Liver (tissue), 9 donors: ENCODE data around the gene RGS10. TPM values are rescaled to one million over a fixed set of nuclear protein-coding genes. Genes with fewer than 3 reads are reported as not detected.

ENCODE experiments used
- DNase-seq: peaks from one replicate; pipeline ENCODE4 v3.0.0-alpha.2; 2017; ENCODE audit warnings: low spot score
- H3K27ac ChIP-seq, 2 donors: one replicate each; pipeline ENCODE4 v1.7.0; 2013; ENCODE audit warnings: inconsistent platforms in 2 of 2, low read length in 2 of 2, control low read depth in 1 of 2, low read depth in 1 of 2, mild to moderate bottlenecking in 1 of 2
- H3K27me3 ChIP-seq, 4 donors: one replicate each; pipeline versions ENCODE4 v1.6.1 to v1.7.0; 2013; ENCODE audit warnings: low read length in 3 of 4, inconsistent platforms in 1 of 4, mild to moderate bottlenecking in 1 of 4, moderate library complexity in 1 of 4; ENCODE audit not compliant: control insufficient read depth in 4 of 4, insufficient read depth in 4 of 4
- H3K36me3 ChIP-seq, 4 donors: one replicate each; pipeline versions ENCODE4 v1.6.1 to v1.7.0; 2013; ENCODE audit warnings: low read length in 3 of 4, mild to moderate bottlenecking in 3 of 4, low read depth in 1 of 4, moderate library complexity in 1 of 4; ENCODE audit not compliant: control insufficient read depth in 4 of 4, insufficient read depth in 3 of 4
- H3K4me1 ChIP-seq, 4 donors: one replicate each; pipeline versions ENCODE4 v1.6.1 to v1.7.0; 2013; ENCODE audit warnings: low read length in 3 of 4, mild to moderate bottlenecking in 3 of 4, moderate library complexity in 1 of 4; ENCODE audit not compliant: control insufficient read depth in 4 of 4, insufficient read depth in 4 of 4
- H3K4me3 ChIP-seq, 3 donors: one replicate each; pipeline versions ENCODE4 v1.6.1 to v1.7.0; 2013; ENCODE audit warnings: low read length in 3 of 3, control low read depth in 1 of 3, low read depth in 1 of 3, mild to moderate bottlenecking in 1 of 3
- H3K9ac ChIP-seq, 2 donors: one replicate each; pipeline ENCODE4 v1.7.0; 2013; ENCODE audit warnings: low read length in 2 of 2, mild to moderate bottlenecking in 2 of 2, moderate library complexity in 2 of 2, control low read depth in 1 of 2, low read depth in 1 of 2
- H3K9me3 ChIP-seq, 4 donors: one replicate each; pipeline versions ENCODE4 v1.6.1 to v1.7.0; 2013; ENCODE audit warnings: low read length in 3 of 4; ENCODE audit not compliant: control insufficient read depth in 4 of 4
- EGR1 ChIP-seq, 2 donors: IDR thresholded peaks; 2 replicates each; pipeline ENCODE4 v1.6.1; 2016 to 2018; ENCODE audit warnings: antibody characterized with exemption in 2 of 2, low read depth in 2 of 2
- FOXA1 ChIP-seq: IDR thresholded peaks from 2 replicates; pipeline ENCODE4 v1.6.1; 2016; ENCODE audit warnings: antibody characterized with exemption
- FOXA2 ChIP-seq: IDR thresholded peaks from 2 replicates; pipeline ENCODE4 v1.6.1; 2016; ENCODE audit warnings: antibody characterized with exemption
- GABPA ChIP-seq, 2 donors: IDR thresholded peaks in 1 of 2; conservative IDR thresholded peaks in 1 of 2; 2 replicates each; pipeline ENCODE4 v1.6.1; 2016; ENCODE audit warnings: antibody characterized with exemption in 2 of 2, mild to moderate bottlenecking in 1 of 2, moderate library complexity in 1 of 2
- HNF4A ChIP-seq, 2 donors: conservative IDR thresholded peaks; 2 replicates each; pipeline ENCODE4 v1.6.1; 2016; ENCODE audit warnings: antibody characterized with exemption in 2 of 2, mild to moderate bottlenecking in 2 of 2
- HNF4G ChIP-seq: IDR thresholded peaks from 2 replicates; pipeline ENCODE4 v1.6.1; 2016; ENCODE audit warnings: antibody characterized with exemption
- JUND ChIP-seq, 2 donors: IDR thresholded peaks; 2 replicates each; pipeline ENCODE4 v1.6.1; 2016; ENCODE audit warnings: antibody characterized with exemption in 2 of 2
- NR2F2 ChIP-seq: IDR thresholded peaks from 2 replicates; pipeline ENCODE4 v1.6.1; 2016; ENCODE audit warnings: antibody characterized with exemption
- RAD21 ChIP-seq, 2 donors: IDR thresholded peaks; 2 replicates each; pipeline ENCODE4 v1.6.1; 2016; ENCODE audit warnings: antibody characterized with exemption in 2 of 2, mild to moderate bottlenecking in 2 of 2
- RXRA ChIP-seq, 2 donors: IDR thresholded peaks; 2 replicates each; pipeline ENCODE4 v1.6.1; 2017 to 2018; ENCODE audit warnings: antibody characterized with exemption in 2 of 2, mild to moderate bottlenecking in 1 of 2
- SP1 ChIP-seq: IDR thresholded peaks from 2 replicates; pipeline ENCODE4 v1.6.1; 2018; ENCODE audit warnings: antibody characterized with exemption, mild to moderate bottlenecking
- TAF1 ChIP-seq: conservative IDR thresholded peaks from 2 replicates; pipeline ENCODE4 v1.6.1; 2016; ENCODE audit warnings: antibody characterized with exemption, mild to moderate bottlenecking
- YY1 ChIP-seq: IDR thresholded peaks from 2 replicates; pipeline ENCODE4 v1.6.1; 2016; ENCODE audit warnings: antibody characterized with exemption, mild to moderate bottlenecking
- whole genome bisulfite sequencing: extraction: QIAGEN DNeasy Blood & Tissue Kit; methylation state at CpG from one replicate; pipeline ENCODE4 v1.1.7; 2013; 5-methylcytosine and 5-hydroxymethylcytosine counted together
- polyA plus RNA-seq, 2 donors: library from polyadenylated mRNA; stranded (reverse) in 1 of 2; unstranded in 1 of 2; fragments of 200-250 nt in 1 of 2; fragments of >200 nt in 1 of 2; fragmentation: Nextera tagmentation in 1 of 2; extraction: Ambion mirVana in 1 of 2; gene quantifications; one replicate each; pipeline versions ENCODE4 v1.2.1 to v1.2.3, GENCODE V29; 2013 to 2015
- total RNA-seq, 2 donors: library from RNA; depleted of rRNA; stranded (reverse); fragments of >200 nt; gene quantifications; one replicate each; pipeline ENCODE4 v1.2.3, GENCODE V29; 2014
- TF ChIP-seq, protein P1 (sequence below): fragments of 150-350 bp; IDR thresholded peaks from 2 replicates; pipeline ENCODE4 v1.5.1; 2017; ENCODE audit warnings: improper control_type of control experiment, low read depth, low read length; ENCODE audit not compliant: missing input control
- TF ChIP-seq, protein P2 (sequence below): IDR thresholded peaks from 2 replicates; pipeline ENCODE4 v1.6.1; 2016; ENCODE audit warnings: antibody characterized with exemption
- TF ChIP-seq, protein P3 (sequence below): IDR thresholded peaks from 2 replicates; pipeline ENCODE4 v1.6.1; 2016; ENCODE audit warnings: antibody characterized with exemption, mild to moderate bottlenecking
- TF ChIP-seq, protein P4 (sequence below): IDR thresholded peaks from 2 replicates; pipeline ENCODE4 v1.6.1; 2016; ENCODE audit warnings: antibody characterized with exemption
- TF ChIP-seq, protein P5 (sequence below): IDR thresholded peaks from 2 replicates; pipeline ENCODE4 v1.6.1; 2016; ENCODE audit warnings: antibody characterized with exemption
- donor health status: healthy.
- donor health status: healthy.
- donor health status: healthy.
- donor health status: healthy.
- donor health status: healthy.

Gene RGS10
- total and polyA plus RNA-seq, 4 donors, result 1.8 to 51.9 (median 2.2) TPM

DNA sequence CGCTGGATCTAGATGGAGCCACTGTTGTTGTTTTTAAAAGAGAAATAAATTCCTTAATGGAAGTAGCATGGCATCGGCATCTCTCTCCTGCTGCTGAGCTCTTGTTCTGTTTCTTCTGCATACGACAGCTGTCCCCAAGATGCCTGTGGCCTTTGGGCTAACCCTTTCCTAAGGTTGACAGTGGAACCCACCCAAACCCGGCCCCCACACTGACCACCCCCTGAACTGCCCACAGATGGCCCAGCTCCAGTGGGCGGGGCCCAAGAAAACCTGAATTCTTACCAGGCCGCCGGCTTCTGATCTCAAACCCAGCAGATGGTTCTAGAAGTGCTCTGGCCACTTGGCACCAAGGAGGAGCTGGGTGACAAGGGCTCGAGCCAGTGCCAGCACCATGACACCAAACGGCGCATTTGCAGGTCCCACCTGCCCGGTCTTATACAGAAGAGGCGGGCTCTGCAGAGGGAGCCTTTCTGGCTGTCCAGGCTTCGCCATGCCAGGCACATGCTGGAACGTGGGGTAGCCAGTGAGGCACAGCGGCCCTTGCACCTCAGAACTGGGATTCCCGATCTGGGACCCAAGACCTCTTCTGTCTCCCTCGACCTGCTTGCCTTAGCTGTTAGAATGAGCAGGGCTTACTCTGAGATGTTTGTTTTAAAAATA lies 82.7 kb downstream of the RGS10 start:
- H3K36me3 ChIP-seq, result no peaks in the 10 kb centered on the region
- no peaks in the 10 kb centered on the region for H3K4me1 ChIP-seq
- DNase-seq, result no peak
- no peak for TF ChIP-seq FOXA2
- no peak for TF ChIP-seq SP1
- TF ChIP-seq, protein P1, sequence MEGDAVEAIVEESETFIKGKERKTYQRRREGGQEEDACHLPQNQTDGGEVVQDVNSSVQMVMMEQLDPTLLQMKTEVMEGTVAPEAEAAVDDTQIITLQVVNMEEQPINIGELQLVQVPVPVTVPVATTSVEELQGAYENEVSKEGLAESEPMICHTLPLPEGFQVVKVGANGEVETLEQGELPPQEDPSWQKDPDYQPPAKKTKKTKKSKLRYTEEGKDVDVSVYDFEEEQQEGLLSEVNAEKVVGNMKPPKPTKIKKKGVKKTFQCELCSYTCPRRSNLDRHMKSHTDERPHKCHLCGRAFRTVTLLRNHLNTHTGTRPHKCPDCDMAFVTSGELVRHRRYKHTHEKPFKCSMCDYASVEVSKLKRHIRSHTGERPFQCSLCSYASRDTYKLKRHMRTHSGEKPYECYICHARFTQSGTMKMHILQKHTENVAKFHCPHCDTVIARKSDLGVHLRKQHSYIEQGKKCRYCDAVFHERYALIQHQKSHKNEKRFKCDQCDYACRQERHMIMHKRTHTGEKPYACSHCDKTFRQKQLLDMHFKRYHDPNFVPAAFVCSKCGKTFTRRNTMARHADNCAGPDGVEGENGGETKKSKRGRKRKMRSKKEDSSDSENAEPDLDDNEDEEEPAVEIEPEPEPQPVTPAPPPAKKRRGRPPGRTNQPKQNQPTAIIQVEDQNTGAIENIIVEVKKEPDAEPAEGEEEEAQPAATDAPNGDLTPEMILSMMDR, result no peak
- TF ChIP-seq, protein P2, sequence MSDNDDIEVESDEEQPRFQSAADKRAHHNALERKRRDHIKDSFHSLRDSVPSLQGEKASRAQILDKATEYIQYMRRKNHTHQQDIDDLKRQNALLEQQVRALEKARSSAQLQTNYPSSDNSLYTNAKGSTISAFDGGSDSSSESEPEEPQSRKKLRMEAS, result no peak
- TF ChIP-seq JUND (IDR thresholded peaks at IDR 0.05), result no peak
- TF ChIP-seq, protein P3, sequence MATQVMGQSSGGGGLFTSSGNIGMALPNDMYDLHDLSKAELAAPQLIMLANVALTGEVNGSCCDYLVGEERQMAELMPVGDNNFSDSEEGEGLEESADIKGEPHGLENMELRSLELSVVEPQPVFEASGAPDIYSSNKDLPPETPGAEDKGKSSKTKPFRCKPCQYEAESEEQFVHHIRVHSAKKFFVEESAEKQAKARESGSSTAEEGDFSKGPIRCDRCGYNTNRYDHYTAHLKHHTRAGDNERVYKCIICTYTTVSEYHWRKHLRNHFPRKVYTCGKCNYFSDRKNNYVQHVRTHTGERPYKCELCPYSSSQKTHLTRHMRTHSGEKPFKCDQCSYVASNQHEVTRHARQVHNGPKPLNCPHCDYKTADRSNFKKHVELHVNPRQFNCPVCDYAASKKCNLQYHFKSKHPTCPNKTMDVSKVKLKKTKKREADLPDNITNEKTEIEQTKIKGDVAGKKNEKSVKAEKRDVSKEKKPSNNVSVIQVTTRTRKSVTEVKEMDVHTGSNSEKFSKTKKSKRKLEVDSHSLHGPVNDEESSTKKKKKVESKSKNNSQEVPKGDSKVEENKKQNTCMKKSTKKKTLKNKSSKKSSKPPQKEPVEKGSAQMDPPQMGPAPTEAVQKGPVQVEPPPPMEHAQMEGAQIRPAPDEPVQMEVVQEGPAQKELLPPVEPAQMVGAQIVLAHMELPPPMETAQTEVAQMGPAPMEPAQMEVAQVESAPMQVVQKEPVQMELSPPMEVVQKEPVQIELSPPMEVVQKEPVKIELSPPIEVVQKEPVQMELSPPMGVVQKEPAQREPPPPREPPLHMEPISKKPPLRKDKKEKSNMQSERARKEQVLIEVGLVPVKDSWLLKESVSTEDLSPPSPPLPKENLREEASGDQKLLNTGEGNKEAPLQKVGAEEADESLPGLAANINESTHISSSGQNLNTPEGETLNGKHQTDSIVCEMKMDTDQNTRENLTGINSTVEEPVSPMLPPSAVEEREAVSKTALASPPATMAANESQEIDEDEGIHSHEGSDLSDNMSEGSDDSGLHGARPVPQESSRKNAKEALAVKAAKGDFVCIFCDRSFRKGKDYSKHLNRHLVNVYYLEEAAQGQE, result no peak
- no peak for TF ChIP-seq EGR1 (IDR thresholded peaks at IDR 0.05; ENCODE audit: low read depth in 2 of 2)
- no peak for TF ChIP-seq NR2F2
- TF ChIP-seq, protein P4, sequence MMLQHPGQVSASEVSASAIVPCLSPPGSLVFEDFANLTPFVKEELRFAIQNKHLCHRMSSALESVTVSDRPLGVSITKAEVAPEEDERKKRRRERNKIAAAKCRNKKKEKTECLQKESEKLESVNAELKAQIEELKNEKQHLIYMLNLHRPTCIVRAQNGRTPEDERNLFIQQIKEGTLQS, result no peak
- TF ChIP-seq RAD21 (IDR thresholded peaks at IDR 0.05), result no peak
- no peak for TF ChIP-seq YY1
- TF ChIP-seq TAF1, result no peak
- TF ChIP-seq RXRA (IDR thresholded peaks at IDR 0.05), result no peak
- no peak for TF ChIP-seq FOXA1
- TF ChIP-seq HNF4G, result no peak
- no peak for TF ChIP-seq GABPA (IDR thresholded peaks at IDR 0.05 in 1 of 2, conservative IDR thresholded peaks at IDR 0.05 in 1 of 2)
- no peaks in the 10 kb centered on the region for H3K27me3 ChIP-seq
- H3K27ac ChIP-seq, result no peak overlapping the region
- no peak overlapping the region for H3K4me3 ChIP-seq
- H3K9me3 ChIP-seq, result no peaks in the 10 kb centered on the region
- 92% methylated on average over 17 of the region's 17 CpGs for WGBS
- H3K9ac ChIP-seq, result no peak overlapping the region

DNA sequence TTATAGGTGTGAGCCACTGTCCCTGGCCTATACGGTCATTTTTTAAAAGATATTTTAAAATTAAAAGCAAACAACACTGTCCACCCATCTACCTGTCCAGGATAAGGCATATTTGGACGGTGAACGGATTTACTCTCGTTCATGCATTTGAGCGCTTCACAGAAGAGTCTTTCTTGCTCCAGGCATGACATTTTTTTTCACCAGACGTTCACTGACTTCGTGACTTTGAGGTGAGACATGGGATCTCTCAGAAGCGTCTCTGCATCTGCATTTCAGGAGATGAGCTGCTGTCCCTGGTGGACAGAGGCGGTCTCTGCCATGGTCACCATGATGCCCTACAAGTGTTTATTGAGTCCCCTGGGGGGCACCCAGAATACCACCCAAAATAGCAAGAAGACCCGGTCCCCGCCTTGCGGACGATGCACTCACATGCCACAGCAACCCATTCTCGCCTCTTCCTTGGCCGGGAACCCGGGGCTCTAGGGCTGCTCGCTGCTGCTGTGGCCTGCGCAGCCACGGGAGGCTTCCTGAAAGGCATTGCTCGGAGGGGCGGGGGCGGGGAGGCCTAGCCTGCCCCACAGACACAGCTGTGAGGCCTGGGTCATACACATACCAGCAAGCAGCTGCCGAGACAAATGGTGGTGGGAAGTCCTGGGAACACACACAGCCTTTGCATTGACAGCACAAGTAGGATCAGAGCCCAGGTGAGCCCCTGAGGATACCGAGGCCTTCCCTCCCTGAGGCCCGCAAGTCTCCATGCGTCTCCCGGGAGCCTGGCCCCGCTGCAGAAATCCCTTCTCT lies 84.4 kb downstream of the RGS10 start:
- Histone ChIP-seq H3K27ac (no peak overlapping the region), H3K9ac (no peak overlapping the region), H3K9me3 (no peaks in the 10 kb centered on the region), H3K4me1 (no peaks in the 10 kb centered on the region), H3K27me3 (no peaks in the 10 kb centered on the region), H3K36me3 (no peaks in the 10 kb centered on the region), H3K4me3 (no peak overlapping the region)
- no peak for DNase-seq
- 95% methylated on average over 28 of the region's 28 CpGs for WGBS
- TF ChIP-seq GABPA (IDR thresholded peaks at IDR 0.05 in 1 of 2, conservative IDR thresholded peaks at IDR 0.05 in 1 of 2), result no peak
- no peak for TF ChIP-seq RXRA (IDR thresholded peaks at IDR 0.05)
- TF ChIP-seq, protein P2, result no peak
- no peak for TF ChIP-seq TAF1
- TF ChIP-seq, protein P5, sequence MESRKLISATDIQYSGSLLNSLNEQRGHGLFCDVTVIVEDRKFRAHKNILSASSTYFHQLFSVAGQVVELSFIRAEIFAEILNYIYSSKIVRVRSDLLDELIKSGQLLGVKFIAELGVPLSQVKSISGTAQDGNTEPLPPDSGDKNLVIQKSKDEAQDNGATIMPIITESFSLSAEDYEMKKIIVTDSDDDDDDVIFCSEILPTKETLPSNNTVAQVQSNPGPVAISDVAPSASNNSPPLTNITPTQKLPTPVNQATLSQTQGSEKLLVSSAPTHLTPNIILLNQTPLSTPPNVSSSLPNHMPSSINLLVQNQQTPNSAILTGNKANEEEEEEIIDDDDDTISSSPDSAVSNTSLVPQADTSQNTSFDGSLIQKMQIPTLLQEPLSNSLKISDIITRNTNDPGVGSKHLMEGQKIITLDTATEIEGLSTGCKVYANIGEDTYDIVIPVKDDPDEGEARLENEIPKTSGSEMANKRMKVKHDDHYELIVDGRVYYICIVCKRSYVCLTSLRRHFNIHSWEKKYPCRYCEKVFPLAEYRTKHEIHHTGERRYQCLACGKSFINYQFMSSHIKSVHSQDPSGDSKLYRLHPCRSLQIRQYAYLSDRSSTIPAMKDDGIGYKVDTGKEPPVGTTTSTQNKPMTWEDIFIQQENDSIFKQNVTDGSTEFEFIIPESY, result no peak
- TF ChIP-seq FOXA1, result no peak
- no peak for TF ChIP-seq SP1
- TF ChIP-seq EGR1 (IDR thresholded peaks at IDR 0.05; ENCODE audit: low read depth in 2 of 2), result no peak
- TF ChIP-seq HNF4A (conservative IDR thresholded peaks at IDR 0.05), result no peak
- TF ChIP-seq, protein P1, result no peak
- no peak for TF ChIP-seq HNF4G
